Spleen (tissue), 11 donors: ENCODE data around the gene OBSCN. TPM values are rescaled to one million over a fixed set of nuclear protein-coding genes. Genes with fewer than 3 reads are reported as not detected.

Source experiments
- DNase-seq: peaks from one replicate; pipeline ENCODE4 v3.0.0-alpha.2; 2020
- H3K27ac ChIP-seq, 8 donors: fragments of 200-600 bp; sonication (generic) in 7 of 8; 1 replicate in 4 of 8; 2 replicates in 4 of 8; pipeline versions ENCODE4 v1.5.0 to v1.8.0; 2016 to 2021; ENCODE audit warnings: inconsistent platforms in 4 of 8, mild to moderate bottlenecking in 4 of 8, moderate library complexity in 1 of 8
- H3K27me3 ChIP-seq, 7 donors: fragments of 200-600 bp; sonication (generic) in 6 of 7; replicated peaks in 1 of 7; 1 replicate in 4 of 7; 2 replicates in 3 of 7; pipeline versions ENCODE4 v1.5.0 to v1.8.0; 2016 to 2021; ENCODE audit warnings: inconsistent platforms in 3 of 7, mild to moderate bottlenecking in 1 of 7
- H3K36me3 ChIP-seq, 6 donors: fragments of 200-600 bp; sonication (generic) in 5 of 6; 1 replicate in 4 of 6; 2 replicates in 2 of 6; pipeline versions ENCODE4 v1.5.0 to v1.8.0; 2016 to 2021; ENCODE audit warnings: inconsistent platforms in 2 of 6
- H3K4me1 ChIP-seq, 6 donors: fragments of 200-600 bp; sonication (generic) in 5 of 6; 1 replicate in 3 of 6; 2 replicates in 3 of 6; pipeline versions ENCODE4 v1.5.0 to v1.8.0; 2016 to 2021; ENCODE audit warnings: inconsistent platforms in 3 of 6
- H3K4me3 ChIP-seq, 8 donors: fragments of 200-600 bp; sonication (generic) in 7 of 8; 1 replicate in 4 of 8; 2 replicates in 4 of 8; pipeline versions ENCODE4 v1.5.0 to v1.8.0; 2016 to 2021; ENCODE audit warnings: inconsistent platforms in 4 of 8, mild to moderate bottlenecking in 4 of 8, moderate library complexity in 2 of 8
- H3K9me3 ChIP-seq, 8 donors: fragments of 200-600 bp; sonication (generic) in 7 of 8; 1 replicate in 4 of 8; 2 replicates in 4 of 8; pipeline versions ENCODE4 v1.5.0 to v1.8.0; 2016 to 2021; ENCODE audit warnings: inconsistent platforms in 4 of 8
- POLR2A ChIP-seq, 3 donors: fragments of 450-650 bp; IDR thresholded peaks; one replicate each; pipeline ENCODE4 v1.5.1; 2017; ENCODE audit warnings: antibody characterized with exemption in 3 of 3, mild to moderate bottlenecking in 1 of 3
- POLR2AphosphoS5 ChIP-seq, 3 donors: sonication (generic); formaldehyde crosslinking; IDR thresholded peaks; one replicate each; pipeline ENCODE4 v1.5.1; 2017; ENCODE audit warnings: antibody characterized with exemption in 3 of 3
- WGBS, 5 donors: extraction: QIAGEN DNeasy Blood & Tissue Kit in 3 of 5; methylation state at CpG; one replicate each; pipeline versions ENCODE4 v1.1.5 to v1.1.7; 2013 to 2018; 5-methylcytosine and 5-hydroxymethylcytosine counted together
- intact Hi-C: fragments of 100-400 bp; cut with DNase I; formaldehyde crosslinking; loops from one replicate; pipeline ENCODE4 v1.15.0; 2023; ENCODE audit warnings: low total_unique reads
- polyA plus RNA-seq, 3 donors: library from polyadenylated mRNA; stranded (reverse); fragments of 200-250 nt; gene quantifications; one replicate each; pipeline ENCODE4 v1.2.1, GENCODE V29; 2013
- total RNA-seq, 7 donors: library from RNA; depleted of rRNA in 3 of 7; stranded (reverse); fragments of >200 nt in 3 of 7; fragmentation: NEBNext Ultra II Directional in 4 of 7; extraction: Animal tissue kit (Norgen Biotek cat#: 25700) in 4 of 7; gene quantifications; one replicate each; pipeline versions ENCODE4 v1.1.0 to v1.2.1, GENCODE V29; 2016 to 2021
- TF ChIP-seq, protein P1 (sequence below), 11 experiments: fragments of 200-600 bp in 7 of 11; fragments of 450-650 bp in 4 of 11; sonication (generic) in 4 of 11; IDR thresholded peaks in 8 of 11; conservative IDR thresholded peaks in 3 of 11; 1 replicate in 7 of 11; 2 replicates in 4 of 11; pipeline versions ENCODE4 v1.4.0 to v1.8.0; 2016 to 2021; ENCODE audit warnings: antibody characterized with exemption in 11 of 11, inconsistent platforms in 4 of 11, mild to moderate bottlenecking in 1 of 11
- donor health status: healthy with polysubstance abuse.
- donor health status: DM: no; HTN: no; CAD: no; lungs with moderate emphysema.
- donor health status: DM: no; HTN: no; CAD: no.
- donor health status: Bipolar disorder and iron deficiency.
- donor health status: healthy.
- donor health status: DM: no; HTN: no; CAD: no.
- donor health status: DM: yes; HTN: yes; CAD: no.

Gene OBSCN
- total and polyA plus RNA-seq, 10 donors: 12.6 to 71.7 (median 41.9) TPM

DNA sequence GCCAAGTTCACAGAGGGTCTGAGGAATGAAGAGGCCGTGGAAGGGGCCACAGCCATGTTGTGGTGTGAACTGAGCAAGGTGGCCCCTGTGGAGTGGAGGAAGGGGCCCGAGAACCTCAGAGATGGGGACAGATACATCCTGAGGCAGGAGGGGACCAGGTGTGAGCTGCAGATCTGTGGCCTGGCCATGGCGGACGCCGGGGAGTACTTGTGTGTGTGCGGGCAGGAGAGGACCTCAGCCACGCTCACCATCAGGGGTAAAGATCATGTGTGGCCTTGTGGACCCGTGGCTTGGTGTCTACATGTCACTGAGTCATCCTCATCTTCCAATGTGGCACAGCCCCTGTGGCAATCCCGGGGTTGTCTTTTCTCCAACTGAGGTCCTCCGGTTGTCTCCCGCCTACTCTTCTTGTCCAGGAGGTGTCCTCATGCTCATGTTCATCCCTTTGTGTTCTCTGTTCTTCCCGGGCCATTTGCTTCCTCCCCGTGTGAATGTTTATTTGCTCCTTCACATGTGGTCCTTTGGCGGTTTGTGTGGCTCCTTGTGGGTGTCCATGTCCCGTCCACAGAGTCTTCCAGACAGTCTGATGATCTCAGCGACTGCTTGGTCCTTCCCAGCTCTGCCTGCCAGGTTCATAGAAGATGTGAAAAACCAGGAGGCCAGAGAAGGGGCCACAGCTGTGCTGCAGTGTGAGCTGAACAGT is 84.2 kb downstream of the OBSCN start:
- peaks cover 0 to 31% (median 0%) of the 10 kb centered on the region in 6 donors for H3K36me3 ChIP-seq
- DNase-seq: peak; percentile 33
- no peak overlapping the region for H3K4me3 ChIP-seq
- TF ChIP-seq POLR2A (IDR thresholded peaks at IDR 0.05) (no peak), POLR2AphosphoS5 (IDR thresholded peaks at IDR 0.05) (no peak)
- TF ChIP-seq, protein P1, sequence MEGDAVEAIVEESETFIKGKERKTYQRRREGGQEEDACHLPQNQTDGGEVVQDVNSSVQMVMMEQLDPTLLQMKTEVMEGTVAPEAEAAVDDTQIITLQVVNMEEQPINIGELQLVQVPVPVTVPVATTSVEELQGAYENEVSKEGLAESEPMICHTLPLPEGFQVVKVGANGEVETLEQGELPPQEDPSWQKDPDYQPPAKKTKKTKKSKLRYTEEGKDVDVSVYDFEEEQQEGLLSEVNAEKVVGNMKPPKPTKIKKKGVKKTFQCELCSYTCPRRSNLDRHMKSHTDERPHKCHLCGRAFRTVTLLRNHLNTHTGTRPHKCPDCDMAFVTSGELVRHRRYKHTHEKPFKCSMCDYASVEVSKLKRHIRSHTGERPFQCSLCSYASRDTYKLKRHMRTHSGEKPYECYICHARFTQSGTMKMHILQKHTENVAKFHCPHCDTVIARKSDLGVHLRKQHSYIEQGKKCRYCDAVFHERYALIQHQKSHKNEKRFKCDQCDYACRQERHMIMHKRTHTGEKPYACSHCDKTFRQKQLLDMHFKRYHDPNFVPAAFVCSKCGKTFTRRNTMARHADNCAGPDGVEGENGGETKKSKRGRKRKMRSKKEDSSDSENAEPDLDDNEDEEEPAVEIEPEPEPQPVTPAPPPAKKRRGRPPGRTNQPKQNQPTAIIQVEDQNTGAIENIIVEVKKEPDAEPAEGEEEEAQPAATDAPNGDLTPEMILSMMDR (IDR thresholded peaks at IDR 0.05 in 8 of 11, conservative IDR thresholded peaks at IDR 0.05 in 3 of 11): no peak
- H3K27me3 ChIP-seq: no peaks in the 10 kb centered on the region
- WGBS, 5 donors: 81 to 89% (median 87%) methylated on average over 16 of the region's 16 CpGs
- intact Hi-C loops: no loop called here
- no peak overlapping the region for H3K27ac ChIP-seq
- H3K9me3 ChIP-seq: peaks cover 0 to 4% (median 0%) of the 10 kb centered on the region in 8 donors
- H3K4me1 ChIP-seq: no peaks in the 10 kb centered on the region

DNA sequence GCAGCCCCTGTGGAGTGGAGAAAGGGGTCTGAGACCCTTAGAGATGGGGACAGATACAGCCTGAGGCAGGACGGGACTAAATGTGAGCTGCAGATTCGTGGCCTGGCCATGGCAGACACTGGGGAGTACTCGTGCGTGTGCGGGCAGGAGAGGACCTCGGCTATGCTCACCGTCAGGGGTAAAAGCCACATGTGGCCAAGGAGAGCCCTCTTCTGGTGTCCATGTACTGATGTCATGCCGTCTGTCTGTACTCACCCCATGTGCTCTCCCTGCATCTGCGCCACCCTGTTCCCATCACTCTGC is 84.7 kb downstream of the OBSCN start:
- intact Hi-C loops: no loop called here
- H3K4me3 ChIP-seq: no peak overlapping the region
- WGBS, 5 donors: 78 to 93% (median 86%) methylated on average over 9 of the region's 9 CpGs
- TF ChIP-seq, protein P1 (IDR thresholded peaks at IDR 0.05 in 8 of 11, conservative IDR thresholded peaks at IDR 0.05 in 3 of 11): no peak
- TF ChIP-seq POLR2A (IDR thresholded peaks at IDR 0.05) (no peak), POLR2AphosphoS5 (IDR thresholded peaks at IDR 0.05) (no peak)
- no peaks in the 10 kb centered on the region for H3K27me3 ChIP-seq
- H3K36me3 ChIP-seq: peaks cover 0 to 26% (median 0%) of the 10 kb centered on the region in 6 donors
- peaks cover 0 to 9% (median 5%) of the 10 kb centered on the region in 8 donors for H3K9me3 ChIP-seq
- DNase-seq: peak; percentile 56
- no peak overlapping the region for H3K27ac ChIP-seq
- no peaks in the 10 kb centered on the region for H3K4me1 ChIP-seq

DNA sequence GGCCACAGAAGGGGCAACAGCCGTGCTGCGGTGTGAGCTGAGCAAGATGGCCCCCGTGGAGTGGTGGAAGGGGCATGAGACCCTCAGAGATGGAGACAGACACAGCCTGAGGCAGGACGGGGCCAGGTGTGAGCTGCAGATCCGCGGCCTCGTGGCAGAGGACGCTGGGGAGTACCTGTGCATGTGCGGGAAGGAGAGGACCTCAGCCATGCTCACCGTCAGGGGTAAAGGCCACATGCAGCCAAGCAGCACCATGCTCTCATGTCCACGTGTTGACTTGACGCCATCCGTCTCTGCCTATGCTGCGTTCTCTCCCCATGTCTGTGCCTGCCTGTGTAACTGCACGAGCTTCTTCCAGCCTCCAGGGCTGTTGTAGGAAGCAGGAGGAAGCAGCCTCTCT is 85.5 kb downstream of the OBSCN start:
- H3K9me3 ChIP-seq: peaks cover 0 to 12% (median 8%) of the 10 kb centered on the region in 8 donors
- no peak overlapping the region for H3K4me3 ChIP-seq
- intact Hi-C loops: no loop called here
- no peaks in the 10 kb centered on the region for H3K27me3 ChIP-seq
- TF ChIP-seq POLR2AphosphoS5 (IDR thresholded peaks at IDR 0.05) (no peak), POLR2A (IDR thresholded peaks at IDR 0.05) (no peak)
- TF ChIP-seq, protein P1 (IDR thresholded peaks at IDR 0.05 in 8 of 11, conservative IDR thresholded peaks at IDR 0.05 in 3 of 11): no peak
- 90 to 94% (median 91%) methylated on average over 15 of the region's 15 CpGs for WGBS, 5 donors
- no peaks in the 10 kb centered on the region for H3K4me1 ChIP-seq
- H3K27ac ChIP-seq: no peak overlapping the region
- peak; percentile 53 for DNase-seq
- H3K36me3 ChIP-seq: peaks cover 0 to 18% (median 0%) of the 10 kb centered on the region in 6 donors

DNA sequence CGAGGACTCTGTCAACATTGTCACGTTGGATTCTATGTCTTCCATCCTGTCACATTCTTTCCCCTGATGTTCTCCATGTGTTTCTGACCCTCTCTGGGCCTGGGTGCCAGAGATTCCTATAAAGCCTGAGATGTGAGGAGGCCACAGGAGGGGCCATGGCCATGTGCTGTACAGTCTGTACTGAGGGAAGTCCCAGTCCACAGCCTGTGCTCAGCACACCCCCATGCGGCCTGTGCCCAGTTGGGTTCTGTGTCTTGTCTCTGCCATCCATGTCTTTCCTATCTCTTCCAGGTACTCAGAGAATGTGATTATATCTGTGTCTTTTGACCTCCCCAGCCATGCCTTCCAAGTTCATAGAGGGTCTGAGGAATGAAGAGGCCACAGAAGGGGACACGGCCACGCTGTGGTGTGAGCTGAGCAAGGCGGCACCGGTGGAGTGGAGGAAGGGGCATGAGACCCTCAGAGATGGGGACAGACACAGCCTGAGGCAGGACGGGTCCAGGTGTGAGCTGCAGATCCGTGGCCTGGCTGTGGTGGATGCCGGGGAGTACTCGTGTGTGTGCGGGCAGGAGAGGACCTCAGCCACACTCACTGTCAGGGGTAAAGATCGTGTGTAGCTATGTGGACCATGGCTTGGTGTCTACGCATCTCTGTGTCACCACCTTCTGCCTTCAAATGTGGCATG is 86.1 kb downstream of the OBSCN start:
- 85 to 93% (median 88%) methylated on average over 14 of the region's 14 CpGs for WGBS, 5 donors

More for the DNA sequence above, 86.1 kb downstream of the OBSCN start:
- TF ChIP-seq POLR2A (IDR thresholded peaks at IDR 0.05): no peak
- TF ChIP-seq, protein P1 (IDR thresholded peaks at IDR 0.05 in 8 of 11, conservative IDR thresholded peaks at IDR 0.05 in 3 of 11): no peak
- Histone ChIP-seq H3K9me3 (peaks cover 0 to 12% (median 8%) of the 10 kb centered on the region in 8 donors), H3K4me1 (no peaks in the 10 kb centered on the region), H3K27me3 (no peaks in the 10 kb centered on the region), H3K27ac (no peak overlapping the region), H3K4me3 (no peak overlapping the region), H3K36me3 (peaks cover 0 to 13% (median 0%) of the 10 kb centered on the region in 6 donors)
- intact Hi-C loops: no loop called here
- DNase-seq: peak; percentile 53
